Spleen (tissue), 7 donors: ENCODE results near the gene EVC.

Source experiments
- POLR2AphosphoS5 ChIP-seq, 3 donors: sonication (generic); formaldehyde crosslinking; IDR thresholded peaks; one replicate each; pipeline ENCODE4 v1.5.1; 2017; ENCODE audit warnings: antibody characterized with exemption in 3 of 3
- TF ChIP-seq, protein P1 (sequence below), 11 experiments: fragments of 200-600 bp in 7 of 11; fragments of 450-650 bp in 4 of 11; sonication (generic) in 4 of 11; IDR thresholded peaks in 8 of 11; conservative IDR thresholded peaks in 3 of 11; 1 replicate in 7 of 11; 2 replicates in 4 of 11; pipeline versions ENCODE4 v1.4.0 to v1.8.0; 2016 to 2021; ENCODE audit warnings: antibody characterized with exemption in 11 of 11, inconsistent platforms in 4 of 11, mild to moderate bottlenecking in 1 of 11
- donor health status: DM: no; HTN: no; CAD: no; lungs with moderate emphysema.
- donor health status: DM: no; HTN: no; CAD: no.
- donor health status: DM: no; HTN: no; CAD: no.

DNA sequence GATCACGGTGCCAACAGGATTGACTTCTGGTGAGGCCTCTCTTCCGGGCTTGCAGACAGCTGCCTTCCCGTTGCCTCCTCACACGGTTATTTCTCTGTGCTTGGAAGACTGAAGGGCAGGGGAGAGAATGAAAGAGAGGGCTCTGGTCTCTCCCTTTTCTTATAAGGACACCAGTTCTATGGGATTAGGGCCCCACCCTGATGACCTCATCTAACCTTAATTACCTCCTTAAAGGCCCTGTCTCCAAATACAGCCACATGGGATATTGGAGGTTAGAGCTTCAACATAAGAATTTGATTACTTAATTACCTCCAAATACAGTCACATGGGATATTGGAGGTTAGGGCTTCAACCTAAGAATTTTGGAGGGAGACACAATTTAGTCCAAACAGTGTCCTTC lies 46.5 kb downstream of the EVC start:
- no peak for TF ChIP-seq POLR2AphosphoS5 (IDR thresholded peaks at IDR 0.05)
- TF ChIP-seq, protein P1, sequence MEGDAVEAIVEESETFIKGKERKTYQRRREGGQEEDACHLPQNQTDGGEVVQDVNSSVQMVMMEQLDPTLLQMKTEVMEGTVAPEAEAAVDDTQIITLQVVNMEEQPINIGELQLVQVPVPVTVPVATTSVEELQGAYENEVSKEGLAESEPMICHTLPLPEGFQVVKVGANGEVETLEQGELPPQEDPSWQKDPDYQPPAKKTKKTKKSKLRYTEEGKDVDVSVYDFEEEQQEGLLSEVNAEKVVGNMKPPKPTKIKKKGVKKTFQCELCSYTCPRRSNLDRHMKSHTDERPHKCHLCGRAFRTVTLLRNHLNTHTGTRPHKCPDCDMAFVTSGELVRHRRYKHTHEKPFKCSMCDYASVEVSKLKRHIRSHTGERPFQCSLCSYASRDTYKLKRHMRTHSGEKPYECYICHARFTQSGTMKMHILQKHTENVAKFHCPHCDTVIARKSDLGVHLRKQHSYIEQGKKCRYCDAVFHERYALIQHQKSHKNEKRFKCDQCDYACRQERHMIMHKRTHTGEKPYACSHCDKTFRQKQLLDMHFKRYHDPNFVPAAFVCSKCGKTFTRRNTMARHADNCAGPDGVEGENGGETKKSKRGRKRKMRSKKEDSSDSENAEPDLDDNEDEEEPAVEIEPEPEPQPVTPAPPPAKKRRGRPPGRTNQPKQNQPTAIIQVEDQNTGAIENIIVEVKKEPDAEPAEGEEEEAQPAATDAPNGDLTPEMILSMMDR (IDR thresholded peaks at IDR 0.05 in 8 of 11, conservative IDR thresholded peaks at IDR 0.05 in 3 of 11), result no peak
